HG03064 (cell line): ENCODE measurements around the gene TMEM94.

Source experiments
- ATAC-seq: cut with Tn5 transposase; IDR thresholded peaks from one replicate; pipeline ENCODE4 v1.9.1; 2021; ENCODE audit warnings: low read depth; ENCODE audit not compliant: unreplicated experiment

Gene TMEM94

DNA sequence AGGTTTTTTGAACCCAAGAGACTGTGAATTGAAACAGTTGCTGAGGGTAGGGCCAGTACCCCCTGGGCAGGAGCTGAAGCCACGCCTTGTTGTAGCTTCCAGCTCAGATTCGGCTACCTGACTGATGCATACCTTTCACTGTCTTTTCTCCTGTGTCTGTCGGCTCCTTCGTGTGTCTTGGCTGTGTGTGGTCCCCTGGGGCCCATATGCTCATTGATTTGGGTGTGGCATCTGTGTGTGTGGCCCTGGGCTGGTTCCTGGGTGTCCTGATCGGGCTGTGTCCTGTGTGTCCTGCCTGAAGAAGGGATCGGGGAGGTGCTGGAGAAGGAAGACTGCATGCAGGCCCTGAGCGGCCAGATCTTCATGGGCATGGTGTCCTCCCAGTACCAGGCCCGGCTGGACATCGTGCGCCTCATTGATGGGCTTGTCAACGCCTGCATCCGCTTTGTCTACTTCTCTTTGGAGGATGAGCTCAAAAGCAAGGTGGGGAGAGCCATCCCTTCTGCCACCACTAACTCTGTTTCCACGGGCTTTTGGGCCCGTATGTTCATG is 38.0 kb downstream of the TMEM94 start:
- no peak for ATAC-seq

DNA sequence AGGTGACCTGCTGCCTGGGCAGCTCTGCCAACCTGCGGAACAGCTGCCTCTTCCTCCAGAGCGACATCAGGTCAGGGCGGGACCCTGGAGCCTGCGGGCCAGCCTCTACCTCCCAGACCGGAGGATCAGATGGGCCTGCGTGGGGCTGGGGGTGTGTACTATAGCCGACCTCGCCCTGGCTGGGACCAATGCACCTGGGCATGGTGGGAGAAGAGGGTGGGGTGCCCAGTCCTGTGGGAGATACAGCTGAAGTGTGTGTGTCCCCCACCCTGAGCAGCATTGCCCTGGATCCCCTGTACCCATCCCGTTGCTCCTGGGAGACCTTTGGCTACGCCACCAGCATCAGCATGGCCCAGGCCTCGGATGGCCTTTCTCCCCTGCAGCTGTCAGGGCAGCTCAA is 39.6 kb downstream of the TMEM94 start:
- ATAC-seq: no peak

DNA sequence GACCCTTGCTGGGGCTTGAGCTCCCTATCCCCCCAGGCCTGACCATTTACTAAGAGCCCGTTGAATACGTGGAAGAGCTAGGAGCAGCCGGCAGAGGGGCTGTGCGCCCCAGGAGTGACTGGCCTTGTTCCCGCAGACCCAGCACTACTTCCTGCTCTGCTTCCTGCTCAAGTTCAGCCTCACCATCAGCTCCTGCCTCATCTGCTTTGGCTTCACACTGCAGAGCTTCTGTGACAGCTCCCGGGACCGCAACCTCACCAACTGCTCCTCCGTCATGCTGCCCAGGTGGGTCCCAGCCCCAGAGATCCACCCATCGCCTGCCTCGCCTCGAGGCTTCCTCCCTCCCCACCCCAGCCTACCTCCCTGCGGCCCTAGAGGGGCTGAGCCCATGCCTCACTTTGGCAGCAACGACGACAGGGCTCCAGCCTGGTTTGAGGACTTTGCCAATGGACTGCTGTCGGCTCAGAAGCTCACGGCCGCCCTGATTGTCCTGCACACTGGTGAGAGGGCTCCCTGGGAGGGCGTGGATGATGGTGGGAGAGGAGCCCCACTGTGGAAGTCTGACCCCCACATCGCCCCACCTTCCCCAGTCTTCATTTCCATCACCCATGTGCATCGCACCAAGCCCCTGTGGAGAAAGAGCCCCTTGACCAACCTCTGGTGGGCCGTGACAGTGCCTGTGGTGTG is 41.7 kb downstream of the TMEM94 start:
- ATAC-seq: no peak

DNA sequence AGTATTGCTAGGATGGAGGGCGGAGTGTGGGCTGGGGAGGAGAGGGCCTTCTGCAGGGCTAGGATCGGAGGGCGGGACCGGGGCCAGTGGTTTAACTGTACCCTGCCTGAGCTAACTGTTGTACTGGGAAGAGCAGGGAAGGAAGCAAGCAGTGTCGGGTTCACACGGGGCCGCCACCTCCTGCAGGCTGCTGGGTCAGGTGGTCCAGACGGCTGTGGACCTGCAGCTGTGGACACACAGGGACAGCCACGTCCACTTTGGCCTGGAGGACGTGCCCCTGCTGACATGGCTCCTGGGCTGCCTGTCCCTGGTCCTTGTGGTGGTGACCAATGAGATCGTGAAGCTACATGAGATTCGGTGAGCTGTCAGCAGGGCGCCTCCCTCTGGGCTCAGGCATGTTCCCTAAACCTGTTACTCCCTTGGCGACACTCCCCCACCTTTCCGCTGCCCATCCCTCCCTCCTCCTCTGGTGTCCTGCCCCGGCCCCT is 42.3 kb downstream of the TMEM94 start:
- ATAC-seq: no peak

DNA sequence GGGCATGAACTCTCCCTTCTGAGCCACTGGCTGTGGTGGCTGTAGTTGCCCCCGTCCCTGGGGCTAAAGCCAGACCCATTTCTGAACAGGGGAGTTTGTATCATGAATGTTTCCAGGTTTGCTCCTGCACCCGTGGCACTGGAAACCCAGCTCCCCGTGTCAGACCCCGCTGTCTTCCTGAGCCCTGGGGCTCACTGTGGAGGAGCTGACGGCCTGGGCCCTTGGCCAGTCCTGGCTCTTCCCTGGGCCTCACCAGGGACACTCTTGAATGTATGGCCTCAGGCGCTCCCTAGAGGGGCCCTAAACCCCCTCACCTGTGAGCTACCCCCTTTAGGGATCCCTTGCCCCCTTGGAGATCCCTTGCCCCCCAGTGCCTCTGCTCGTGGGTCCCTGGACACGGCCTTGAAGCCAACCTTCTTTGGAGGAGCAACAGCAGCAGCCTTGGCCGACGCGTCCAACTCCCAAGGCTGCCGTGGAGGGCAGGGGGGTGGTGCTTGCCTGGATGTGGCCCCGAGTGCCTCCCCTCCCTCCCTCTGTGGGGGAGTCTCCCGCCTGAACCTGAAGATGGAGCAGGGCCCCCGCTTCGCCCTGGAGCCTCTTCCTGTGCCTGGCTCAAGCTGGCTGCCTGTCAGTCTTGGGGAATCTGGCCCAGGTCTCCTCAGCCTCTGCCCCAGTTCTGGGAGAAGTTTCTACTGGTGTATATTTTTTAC is 43.0 kb downstream of the TMEM94 start:
- ATAC-seq: no peak

DNA sequence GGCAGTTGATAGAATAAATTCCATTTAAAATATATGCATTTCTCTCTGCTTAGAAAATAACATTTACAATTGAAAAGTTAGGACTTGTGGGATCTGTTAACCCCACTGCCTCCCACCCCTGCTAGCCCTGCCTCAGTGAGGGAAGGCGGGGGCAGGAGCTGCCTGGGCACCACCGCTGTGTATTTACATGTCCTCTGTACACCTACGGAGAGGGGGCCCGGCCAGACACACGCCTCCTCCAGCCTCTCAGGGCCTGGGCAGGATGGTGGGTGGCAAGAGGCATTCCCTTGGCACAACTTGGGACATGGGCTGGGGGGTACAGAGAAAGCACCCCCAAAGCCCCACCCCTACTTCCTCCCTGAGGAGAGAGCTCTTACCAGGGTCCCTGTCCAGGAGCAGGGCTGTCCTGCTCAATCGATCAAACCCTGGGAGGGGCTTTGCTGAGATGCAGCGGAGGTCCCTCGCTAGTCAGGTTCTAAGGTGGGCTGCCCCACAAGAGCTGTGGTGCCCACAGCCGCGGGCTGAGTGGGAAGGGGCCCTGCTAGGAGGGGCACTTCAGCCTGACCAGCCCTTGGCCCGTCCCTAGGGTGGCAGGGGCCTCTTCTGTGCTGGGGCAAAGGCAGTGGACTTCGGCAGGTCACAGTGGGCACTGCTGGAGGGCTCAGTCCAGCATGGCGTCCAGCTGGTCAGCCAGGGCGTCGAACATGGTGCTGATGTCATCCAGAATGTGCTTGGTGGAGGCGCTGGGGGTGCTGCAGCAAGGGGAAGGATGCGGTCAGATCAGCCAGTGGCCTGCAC is 44.2 kb downstream of the TMEM94 start:
- no peak for ATAC-seq

DNA sequence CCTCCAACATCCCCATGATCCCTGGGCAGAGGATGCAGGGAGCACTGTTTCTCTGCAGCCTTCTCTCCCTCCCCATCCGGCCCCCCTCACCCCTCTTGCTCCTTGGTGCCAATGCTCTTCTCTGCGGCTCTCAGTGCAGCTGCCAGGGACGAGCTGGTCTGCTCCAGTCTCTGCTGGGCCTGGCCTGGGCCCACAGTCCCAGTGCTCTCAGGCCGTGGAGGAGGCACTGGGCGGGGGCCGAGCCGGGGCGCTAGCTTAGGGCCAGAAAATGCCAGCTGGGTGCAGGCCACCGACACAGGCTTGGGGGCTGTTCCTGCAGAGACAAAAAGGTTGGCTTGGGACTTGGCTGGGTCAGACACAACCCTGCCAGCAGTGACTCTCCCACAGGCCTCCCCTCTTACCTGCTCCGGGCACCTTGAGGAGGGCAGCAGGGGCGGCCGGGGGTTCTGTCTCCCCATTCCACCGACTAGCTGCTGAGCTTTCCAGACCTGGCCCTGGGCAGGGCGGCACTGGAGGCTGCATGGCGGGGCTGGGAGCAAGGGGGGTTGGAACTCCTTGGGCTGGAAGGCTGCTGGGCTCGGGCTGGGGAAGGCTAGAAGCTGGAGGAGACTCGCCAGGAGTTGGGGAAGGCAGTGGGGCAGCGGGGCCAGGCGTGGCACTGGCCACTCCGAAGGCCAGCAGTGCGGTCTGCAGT is 45.1 kb downstream of the TMEM94 start:
- no peak for ATAC-seq

DNA sequence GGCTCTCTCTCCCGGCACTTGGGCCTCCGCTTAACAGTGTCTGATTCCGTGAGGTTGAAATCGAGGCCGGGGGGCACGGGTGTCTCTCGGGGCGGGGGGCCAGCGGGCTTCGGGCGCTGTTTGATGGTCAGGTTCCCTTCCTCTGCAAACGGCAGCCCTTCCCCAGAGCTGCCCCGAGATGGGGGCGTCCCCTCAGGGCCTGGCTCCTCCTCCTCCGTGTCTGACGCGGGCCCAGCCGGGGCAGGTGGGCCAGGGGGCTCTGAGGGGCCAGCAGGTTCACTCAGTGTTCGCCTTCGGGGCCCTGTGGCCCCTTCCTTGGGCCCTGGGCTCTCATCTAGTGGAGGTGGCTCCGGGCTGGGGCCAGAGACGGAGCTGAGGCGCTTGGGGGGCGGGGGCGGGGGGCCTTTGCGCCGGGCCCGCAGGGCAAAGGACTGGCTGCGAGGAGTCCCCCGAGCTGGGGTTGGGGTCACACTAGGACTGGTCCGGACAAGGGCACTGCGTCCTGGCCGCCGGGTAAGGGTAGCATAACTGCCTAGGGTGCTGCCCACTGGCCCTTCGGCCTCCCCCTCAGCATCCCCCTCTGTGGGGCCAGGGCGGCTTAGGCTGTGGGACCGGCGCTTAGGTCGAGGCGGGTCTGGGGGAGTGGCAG is 45.8 kb downstream of the TMEM94 start:
- no peak for ATAC-seq

DNA sequence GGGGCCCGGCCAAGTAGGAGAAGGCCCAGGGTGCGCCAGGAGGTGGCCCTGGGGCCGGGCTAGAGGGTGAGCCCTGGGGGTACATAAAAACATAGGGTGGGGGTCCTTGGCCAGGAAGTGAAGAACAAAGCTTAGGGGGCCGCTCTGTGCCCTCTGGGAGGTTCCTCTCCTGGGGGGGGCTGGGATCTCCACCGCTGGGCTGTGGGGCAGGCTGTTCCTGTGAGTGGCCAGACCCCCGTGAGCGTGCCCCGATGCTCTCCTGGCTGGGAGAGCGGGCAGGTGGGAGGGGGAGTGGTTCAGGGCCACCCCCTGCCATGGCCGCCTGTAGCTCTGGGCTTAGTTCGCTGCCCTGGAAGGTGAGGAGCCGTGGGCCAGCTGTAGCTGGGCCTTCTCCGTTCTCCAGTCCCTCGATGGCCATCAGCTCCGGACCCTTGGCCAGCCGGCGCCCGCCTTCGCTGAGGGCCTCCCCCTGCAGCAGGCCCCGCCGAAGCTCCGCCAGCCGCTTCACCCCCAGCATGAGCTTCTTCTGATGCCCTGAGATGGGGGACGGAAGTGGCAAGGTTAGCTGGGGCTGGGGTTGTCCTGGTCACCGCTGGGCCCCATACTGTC is 46.4 kb downstream of the TMEM94 start:
- no peak for ATAC-seq

DNA sequence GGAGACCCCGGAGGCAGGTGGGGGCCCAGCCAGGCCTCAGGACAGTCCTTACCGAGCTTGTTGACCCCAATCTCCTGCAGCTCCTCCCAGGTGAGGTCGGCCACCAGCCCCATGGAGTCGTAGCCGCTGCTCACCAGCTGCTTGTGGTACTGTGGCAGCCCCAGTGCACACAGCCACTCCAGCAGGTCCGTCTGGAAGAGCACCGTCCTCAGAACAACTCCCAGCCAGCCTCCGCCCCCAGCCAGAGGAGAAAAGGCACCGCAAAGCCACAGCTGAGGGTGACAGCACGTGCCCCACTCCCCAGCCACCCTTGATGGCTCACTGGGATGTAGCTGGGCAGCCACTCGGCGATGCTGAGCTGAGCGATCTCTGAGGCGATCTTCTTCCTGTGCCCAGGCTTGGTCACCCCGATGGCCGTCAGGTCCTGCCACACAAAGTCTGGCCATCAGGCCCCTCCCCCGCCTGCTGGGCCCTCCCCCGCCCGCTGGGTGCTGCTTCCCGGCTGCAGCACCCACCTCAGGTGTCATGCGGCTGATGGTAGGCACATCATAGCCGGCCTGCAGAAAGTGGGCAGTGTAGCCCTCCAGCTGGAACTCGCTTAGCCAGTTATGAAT is 47.0 kb downstream of the TMEM94 start:
- ATAC-seq: no peak

DNA sequence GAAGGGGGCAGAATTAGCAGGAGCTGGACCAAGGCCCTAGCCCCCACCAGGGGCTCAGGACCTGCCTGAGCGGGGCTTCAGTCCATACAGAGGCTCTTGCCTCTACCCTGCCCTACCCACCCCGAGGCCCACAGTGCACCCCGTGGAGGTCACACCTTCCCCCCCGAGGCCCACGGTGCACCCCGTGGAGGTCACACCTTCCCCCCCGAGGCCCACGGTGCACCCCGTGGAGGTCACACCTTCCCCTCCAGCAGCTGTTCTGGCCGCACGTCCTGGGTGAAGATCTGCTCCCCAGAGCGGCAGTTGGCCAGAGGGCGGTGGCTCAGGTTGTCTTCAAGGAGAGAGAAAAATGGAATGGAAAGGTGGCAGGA is 47.5 kb downstream of the TMEM94 start:
- no peak for ATAC-seq

DNA sequence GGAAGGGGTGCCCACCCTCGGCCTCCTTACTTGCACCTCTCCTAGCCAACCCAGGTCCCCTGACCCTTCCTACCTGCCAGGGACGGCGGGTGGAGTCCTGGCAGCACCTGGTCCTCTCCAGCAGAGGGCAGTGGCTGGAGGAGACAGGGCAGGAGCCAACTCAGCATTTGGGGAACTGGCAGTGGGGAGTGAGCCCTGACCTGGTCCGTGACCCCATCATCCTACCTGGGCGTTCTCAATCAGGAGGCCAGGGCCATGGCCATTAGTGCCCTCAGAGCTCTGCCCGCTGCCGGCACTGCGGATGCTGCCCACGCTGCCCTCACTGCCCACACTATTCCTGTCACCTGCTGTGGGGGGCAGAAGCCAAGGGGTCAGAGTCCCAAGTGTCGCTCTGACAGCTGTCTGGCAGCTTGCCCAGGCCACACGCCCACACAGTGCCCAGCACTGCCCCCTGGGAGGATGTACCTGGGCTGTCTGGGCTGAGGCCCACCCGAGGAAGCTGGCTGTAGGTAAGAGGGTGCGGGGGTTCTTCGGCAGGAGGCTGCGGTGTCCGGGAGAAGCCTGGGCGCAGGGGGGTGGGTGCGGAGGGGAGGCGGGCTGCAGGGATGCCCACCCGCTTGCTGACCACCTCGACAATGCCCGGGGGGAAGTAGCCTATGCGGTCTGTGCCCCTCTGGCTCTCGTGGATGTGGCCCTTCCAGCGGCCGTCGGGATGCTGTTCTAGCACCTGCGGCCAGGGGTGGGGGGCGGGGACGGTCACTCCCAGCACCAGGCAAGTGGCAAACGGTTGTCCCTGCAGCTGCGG is 48.1 kb downstream of the TMEM94 start:
- no peak for ATAC-seq

DNA sequence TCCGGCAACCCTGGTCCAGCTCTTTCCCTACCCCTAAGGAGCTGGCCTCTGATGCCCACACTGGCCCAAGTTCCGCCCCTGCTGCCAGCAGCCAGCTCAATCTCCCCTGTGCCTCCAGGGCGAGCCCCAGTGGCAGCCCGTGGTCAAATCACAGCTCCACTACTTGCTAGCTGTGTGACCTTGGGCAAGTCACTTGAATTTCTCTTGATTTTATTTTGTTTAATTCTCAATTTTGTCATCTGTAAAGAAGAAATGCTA is 48.6 kb downstream of the TMEM94 start:
- no peak for ATAC-seq

DNA sequence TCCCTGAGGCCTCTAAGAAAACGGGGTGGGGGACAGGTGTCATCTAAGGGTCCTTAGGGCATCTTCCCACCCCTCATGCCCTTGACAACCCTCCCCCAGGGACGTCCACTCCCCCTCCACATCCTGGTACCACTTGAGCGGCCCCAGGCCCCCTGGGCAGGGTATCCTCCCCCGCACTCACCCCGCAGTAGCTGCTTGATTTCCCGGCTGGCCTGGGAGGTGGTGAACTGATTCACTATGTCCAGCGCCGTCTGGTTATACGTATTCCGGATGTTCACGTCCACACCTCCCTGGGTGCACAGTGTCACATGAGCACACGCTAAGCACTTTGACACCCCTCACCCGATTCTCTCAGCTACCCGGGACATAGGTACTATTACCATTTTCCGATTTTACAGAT is 49.2 kb downstream of the TMEM94 start:
- no peak for ATAC-seq

DNA sequence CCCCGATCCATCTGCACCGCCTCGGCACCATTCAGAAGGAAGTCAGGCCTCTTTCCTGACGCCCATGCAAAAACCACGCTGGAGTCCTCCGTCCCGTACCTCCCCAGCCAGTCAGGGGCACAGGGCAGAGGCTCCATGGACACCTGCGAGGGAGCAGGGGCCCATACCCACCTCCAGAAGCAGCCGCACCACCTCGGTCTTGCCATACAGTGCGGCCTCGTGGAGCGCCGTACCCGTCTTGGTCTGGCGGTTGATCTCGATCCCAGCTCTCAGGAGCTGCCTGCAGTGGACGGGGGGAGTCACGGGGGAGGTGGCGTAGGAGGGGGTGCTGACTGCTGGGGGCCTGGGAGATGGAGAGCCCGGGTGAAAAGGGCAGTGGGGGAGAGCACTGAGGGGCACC is 49.7 kb downstream of the TMEM94 start:
- no peak for ATAC-seq

DNA sequence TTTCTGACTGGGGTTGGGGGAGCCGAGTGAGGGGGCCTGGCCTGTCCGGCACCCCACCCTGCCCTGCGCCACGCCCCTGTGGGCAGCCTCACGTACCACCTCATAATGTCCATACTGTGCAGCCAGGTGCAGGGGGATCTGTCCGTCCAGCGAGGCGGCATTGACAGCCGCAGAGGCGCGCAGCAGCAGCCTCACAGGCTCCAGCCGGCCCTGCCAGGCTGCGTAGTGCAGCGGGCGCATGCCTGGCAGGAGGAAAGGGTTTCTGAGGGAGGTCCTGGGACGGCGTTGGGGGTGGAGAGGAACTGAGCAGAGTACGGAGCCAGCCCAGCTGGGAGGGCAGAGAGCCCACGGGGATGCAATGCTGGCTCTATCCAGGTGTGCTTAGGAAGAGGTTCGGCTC is 50.5 kb downstream of the TMEM94 start:
- ATAC-seq: no peak

DNA sequence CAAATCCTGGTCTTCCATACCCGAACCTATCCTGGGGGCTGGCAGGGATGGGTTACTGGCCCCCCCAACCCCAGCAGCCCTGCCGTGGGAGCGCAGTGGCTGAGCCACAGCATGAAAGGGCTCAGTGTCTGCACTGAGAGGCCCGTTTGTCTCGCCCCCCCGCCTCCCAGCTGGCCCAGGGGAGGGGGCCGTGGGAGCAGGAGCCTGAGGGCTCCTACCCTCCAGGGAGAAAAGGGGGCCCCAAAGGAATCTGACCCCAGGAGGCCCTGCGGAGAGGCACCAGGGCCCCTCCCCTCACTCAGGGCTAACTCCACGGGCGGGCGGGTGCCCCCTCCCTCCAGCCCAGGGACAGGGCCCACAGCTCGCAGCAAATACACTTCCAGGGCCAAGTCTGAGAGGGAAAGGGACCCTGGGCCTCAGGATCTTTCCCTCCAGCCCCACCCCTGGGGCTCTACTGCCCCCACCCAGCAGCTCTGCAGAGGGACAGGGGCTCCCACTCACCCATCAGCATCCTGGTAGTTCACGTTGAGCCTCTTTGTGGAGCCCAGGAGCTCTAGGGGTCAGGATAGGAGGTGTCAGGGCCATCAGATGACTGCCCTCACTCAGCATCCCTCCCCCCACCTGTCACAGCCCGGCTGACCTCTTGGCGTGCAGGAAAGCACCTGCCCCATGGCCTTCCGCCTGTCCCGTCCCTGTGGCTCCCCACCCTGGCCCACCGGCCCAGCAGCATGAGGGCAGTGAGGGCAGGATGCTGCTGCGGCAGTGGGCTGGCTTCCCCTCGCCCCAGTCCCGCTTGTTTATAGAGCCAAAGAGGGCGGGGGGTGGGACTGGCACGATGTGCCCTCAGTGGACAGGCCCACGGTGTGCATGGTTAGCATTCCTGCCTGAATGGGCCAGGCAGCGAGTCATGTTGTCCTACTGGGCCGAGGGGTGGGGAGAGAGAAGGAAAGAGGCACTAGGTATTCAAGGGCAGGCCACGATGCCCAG is 51.6 kb downstream of the TMEM94 start:
- ATAC-seq: no peak

DNA sequence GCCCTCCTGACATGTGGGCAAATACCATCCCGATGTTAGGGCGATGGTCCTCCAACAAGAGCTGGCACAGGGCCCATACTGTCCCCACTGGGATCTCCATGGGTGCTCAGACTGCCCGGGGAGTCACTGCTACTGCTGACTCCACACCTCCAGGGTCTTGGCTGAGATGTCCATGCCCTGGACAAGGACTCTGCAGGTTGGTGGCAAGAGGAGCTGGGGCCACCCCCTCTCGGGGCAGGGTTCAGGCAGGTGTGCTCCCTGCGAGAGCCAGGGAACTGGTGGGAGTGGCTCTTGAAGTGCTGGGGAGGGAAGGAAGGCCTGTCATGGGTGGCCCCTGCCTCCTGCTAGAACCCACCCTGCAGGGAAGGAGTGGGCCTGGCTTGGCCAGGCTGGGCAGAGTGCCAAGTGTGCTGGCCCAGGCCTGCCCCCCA is 52.5 kb downstream of the TMEM94 start:
- ATAC-seq: no peak
